Mesothelial cell of epicardium (in vitro differentiated cells): ENCODE measurements around the gene FILIP1L. TPM values are rescaled to one million over a fixed set of nuclear protein-coding genes. Genes with fewer than 3 reads are reported as not detected.
"Not testable (repeated sequence)": the region's sequence is repeated elsewhere in the genome, so short reads cannot be mapped to it uniquely, and the experiment has no call there.

Source experiments
- DNase-seq, 2 experiments: peaks; one replicate each; pipeline ENCODE4 v3.0.0; 2021; ENCODE audit warnings: low spot score in 2 of 2; ENCODE audit not compliant: unreplicated experiment in 2 of 2
- H3K27ac Mint-ChIP-seq: 2 replicates; pipeline ENCODE4 v1.8.0; 2021; ENCODE audit warnings: mixed read lengths
- H3K27me3 Mint-ChIP-seq: 2 replicates; pipeline ENCODE4 v1.8.0; 2021; ENCODE audit warnings: low read depth, mixed read lengths
- H3K36me3 Mint-ChIP-seq: 2 replicates; pipeline ENCODE4 v1.8.0; 2021; ENCODE audit warnings: mixed read lengths
- H3K4me1 Mint-ChIP-seq: 2 replicates; pipeline ENCODE4 v1.8.0; 2021; ENCODE audit warnings: mixed read lengths
- H3K4me3 Mint-ChIP-seq: 2 replicates; pipeline ENCODE4 v1.8.0; 2021; ENCODE audit warnings: mild to moderate bottlenecking, moderate library complexity, mixed read lengths
- H3K9me3 Mint-ChIP-seq: 2 replicates; pipeline ENCODE4 v1.8.0; 2021; ENCODE audit warnings: mixed read lengths
- total RNA-seq: library from RNA; stranded (reverse); gene quantifications from 3 replicates; pipeline ENCODE4 v1.2.1, GENCODE V29; 2021
- TF ChIP-seq, protein P1 (sequence below): fragments of 200-600 bp; sonication (generic); IDR thresholded peaks from one replicate; pipeline ENCODE4 v1.5.0; 2021; ENCODE audit warnings: antibody characterized with exemption; ENCODE audit not compliant: unreplicated experiment

The FILIP1L gene
- total RNA-seq, 1 donor from 2014 or later: 15.7 TPM

DNA sequence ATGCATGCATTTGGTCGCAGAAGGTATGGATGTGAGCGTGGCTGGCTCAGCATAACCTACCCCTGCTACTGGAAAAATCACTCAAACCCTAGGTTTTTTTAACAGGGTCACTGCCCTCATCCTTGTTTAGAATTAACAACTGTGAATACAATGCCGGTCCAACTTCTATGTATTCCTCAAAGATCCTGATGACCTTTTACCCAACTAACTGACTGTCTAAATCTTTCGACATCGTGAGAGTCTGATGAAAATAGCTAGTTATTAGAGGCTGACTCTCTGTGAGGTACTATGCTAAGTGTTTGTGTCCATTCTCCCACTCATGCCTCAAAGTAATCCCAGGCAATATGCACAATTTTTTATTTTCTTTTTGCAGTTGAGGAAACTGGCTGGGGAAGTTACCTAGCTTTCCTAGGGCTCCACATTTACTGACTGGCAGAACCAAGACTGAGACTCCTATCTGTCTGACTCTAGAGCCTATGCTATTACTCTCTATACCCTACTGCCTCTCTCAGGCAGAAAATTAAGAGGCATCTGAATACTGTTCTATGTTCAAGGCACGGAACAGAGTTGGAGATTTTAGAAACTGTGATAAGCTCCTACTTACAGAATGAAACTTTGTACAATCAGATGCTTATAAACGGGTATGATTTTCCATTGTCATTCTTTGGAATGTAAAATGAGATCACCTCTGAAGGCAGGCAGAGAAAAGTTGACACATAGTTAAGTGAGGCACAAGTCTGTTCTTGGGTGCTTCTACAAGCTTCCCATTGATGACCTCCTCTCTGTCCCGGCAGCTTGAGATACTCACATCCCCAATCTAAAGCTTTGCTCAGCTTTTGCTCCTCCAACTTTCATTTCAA is 56.4 kb downstream of the FILIP1L start:
- peaks cover 4% of the 10 kb centered on the region for H3K9me3 Mint-ChIP-seq
- peaks cover 4% of the 10 kb centered on the region for H3K4me1 Mint-ChIP-seq
- no peak overlapping the region for H3K27ac Mint-ChIP-seq
- no peak overlapping the region for H3K4me3 Mint-ChIP-seq
- TF ChIP-seq, protein P1, sequence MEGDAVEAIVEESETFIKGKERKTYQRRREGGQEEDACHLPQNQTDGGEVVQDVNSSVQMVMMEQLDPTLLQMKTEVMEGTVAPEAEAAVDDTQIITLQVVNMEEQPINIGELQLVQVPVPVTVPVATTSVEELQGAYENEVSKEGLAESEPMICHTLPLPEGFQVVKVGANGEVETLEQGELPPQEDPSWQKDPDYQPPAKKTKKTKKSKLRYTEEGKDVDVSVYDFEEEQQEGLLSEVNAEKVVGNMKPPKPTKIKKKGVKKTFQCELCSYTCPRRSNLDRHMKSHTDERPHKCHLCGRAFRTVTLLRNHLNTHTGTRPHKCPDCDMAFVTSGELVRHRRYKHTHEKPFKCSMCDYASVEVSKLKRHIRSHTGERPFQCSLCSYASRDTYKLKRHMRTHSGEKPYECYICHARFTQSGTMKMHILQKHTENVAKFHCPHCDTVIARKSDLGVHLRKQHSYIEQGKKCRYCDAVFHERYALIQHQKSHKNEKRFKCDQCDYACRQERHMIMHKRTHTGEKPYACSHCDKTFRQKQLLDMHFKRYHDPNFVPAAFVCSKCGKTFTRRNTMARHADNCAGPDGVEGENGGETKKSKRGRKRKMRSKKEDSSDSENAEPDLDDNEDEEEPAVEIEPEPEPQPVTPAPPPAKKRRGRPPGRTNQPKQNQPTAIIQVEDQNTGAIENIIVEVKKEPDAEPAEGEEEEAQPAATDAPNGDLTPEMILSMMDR: no peak
- H3K36me3 Mint-ChIP-seq: peaks cover 2% of the 10 kb centered on the region
- no peak for DNase-seq
- H3K27me3 Mint-ChIP-seq: no peaks in the 10 kb centered on the region

DNA sequence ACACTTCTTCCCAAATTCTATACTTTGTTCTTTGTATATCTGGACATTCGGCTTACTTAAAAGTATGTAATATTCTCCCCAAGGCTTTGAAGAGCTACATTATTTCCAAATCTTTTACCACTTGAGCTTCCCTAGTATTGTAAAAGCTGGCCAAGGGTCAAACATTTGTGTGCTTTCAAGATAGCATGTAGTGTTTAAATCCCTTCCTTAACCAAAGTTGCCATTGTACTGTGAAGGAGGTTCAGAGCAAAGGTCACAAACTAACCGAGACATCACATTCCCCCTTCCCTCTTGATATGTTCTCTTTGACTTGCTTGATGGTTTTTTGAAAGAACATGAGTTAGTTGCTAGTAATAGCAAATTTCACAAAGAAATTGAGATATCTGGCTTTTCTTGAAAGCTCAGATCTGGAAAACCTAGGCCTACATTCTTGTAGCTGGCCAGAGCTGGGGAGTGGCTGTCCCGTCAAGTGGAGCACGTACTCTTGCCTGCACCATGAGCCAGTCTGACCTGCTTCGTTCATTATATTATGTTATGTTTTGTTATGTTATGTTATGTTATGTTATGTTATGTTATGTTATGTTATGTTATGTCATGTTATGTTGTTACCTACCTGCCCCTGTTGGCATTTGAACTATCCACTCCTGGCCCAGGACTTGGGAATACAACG is 60.2 kb downstream of the FILIP1L start:
- TF ChIP-seq, protein P1: no peak
- peaks cover 6% of the 10 kb centered on the region for H3K4me1 Mint-ChIP-seq
- peaks cover 6% of the 10 kb centered on the region for H3K9me3 Mint-ChIP-seq
- no peaks in the 10 kb centered on the region for H3K27me3 Mint-ChIP-seq
- no peak for DNase-seq
- H3K36me3 Mint-ChIP-seq: peaks cover 2% of the 10 kb centered on the region
- no peak overlapping the region for H3K27ac Mint-ChIP-seq
- H3K4me3 Mint-ChIP-seq: no peak overlapping the region

DNA sequence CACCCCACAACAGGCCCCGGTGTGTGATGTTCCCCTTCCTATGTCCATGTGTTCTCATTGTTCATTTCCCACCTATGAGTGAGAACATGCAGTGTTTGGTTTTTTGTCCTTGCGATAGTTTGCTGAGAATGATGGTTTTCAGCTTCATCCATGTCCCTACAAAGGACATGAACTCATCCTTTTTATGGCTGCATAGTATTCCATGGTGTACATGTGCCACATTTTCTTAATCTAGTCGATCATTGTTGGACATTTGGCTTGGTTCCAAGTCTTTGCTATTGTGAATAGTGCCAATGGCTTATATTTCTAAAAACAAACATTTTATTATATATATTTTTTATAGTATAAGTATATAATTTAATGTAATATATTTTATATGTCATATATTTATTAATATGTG is 62.8 kb downstream of the FILIP1L start:
- not testable (repeated sequence) for H3K36me3 Mint-ChIP-seq, H3K9me3 Mint-ChIP-seq, H3K4me3 Mint-ChIP-seq, H3K27me3 Mint-ChIP-seq, H3K27ac Mint-ChIP-seq, DNase-seq
- H3K4me1 Mint-ChIP-seq: peaks cover 19% of the 10 kb centered on the region

DNA sequence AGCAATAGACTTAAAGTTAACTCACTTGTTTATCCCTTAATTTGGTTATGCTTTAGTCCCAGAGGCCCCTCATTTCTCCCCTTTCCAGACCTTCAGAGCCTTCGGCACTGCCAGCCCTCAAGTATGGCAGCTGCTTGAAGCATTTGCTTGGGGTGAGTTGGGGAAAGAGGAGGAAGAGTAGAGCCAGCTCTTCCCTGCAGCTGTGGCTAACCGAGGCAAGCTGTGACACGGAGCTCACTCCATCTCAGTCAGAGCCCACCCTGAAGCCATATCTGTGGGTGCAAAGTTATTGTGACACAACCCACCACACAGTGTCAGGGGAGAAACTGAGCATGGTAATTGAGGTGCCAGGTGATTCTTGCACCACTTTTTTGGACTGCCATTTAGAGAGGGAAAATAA is 66.1 kb downstream of the FILIP1L start:
- peak overlapping the region; percentile 87 for H3K27ac Mint-ChIP-seq
- H3K4me1 Mint-ChIP-seq: peaks cover 33% of the 10 kb centered on the region

DNA sequence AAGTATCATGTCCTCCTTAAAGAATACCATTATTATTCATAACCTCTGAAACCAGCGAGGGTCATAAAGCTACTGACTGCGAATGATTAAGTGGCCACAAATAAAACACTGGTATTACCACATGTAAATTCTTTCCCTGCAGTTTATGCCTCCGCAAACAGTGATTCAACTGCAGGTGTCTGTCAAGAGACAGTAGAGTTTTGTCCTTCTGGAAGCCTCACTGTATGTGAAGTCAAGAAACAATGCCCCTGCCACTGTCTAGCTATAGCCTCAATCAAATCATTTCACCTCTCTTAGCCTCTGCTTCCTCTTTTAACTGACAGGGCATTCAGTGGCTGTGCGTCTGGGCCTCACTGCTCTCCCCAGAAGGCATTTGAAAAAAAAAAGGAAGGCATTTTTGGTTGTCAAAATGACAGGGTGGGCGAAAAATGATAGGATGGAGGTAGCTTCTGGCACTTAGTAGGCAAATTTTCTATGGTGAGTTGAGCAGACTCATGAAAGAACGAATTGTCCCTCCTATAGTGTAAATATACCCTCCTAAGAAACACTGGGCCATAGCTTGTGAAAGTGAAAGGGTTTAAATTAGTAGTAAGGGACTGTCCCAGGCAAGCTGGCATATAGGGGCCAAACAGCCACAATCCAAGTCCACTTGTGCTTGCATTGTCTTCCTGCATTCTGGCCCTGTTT is 66.7 kb downstream of the FILIP1L start:
- no peaks in the 10 kb centered on the region for H3K27me3 Mint-ChIP-seq
- DNase-seq: no peak
- peaks cover 40% of the 10 kb centered on the region for H3K4me1 Mint-ChIP-seq
- H3K36me3 Mint-ChIP-seq: no peaks in the 10 kb centered on the region
- no peak overlapping the region for H3K4me3 Mint-ChIP-seq
- H3K9me3 Mint-ChIP-seq: peaks cover 2% of the 10 kb centered on the region
- H3K27ac Mint-ChIP-seq: peak overlapping the region; percentile 87
- TF ChIP-seq, protein P1: no peak

More for the DNA sequence above, 66.1 kb downstream of the FILIP1L start:
- Mint-ChIP-seq H3K36me3 (no peaks in the 10 kb centered on the region), H3K27me3 (no peaks in the 10 kb centered on the region), H3K4me3 (no peak overlapping the region), H3K9me3 (peaks cover 2% of the 10 kb centered on the region)
- DNase-seq: no peak
- TF ChIP-seq, protein P1: no peak
